Fibroblast of villous mesenchyme (primary cell): ENCODE results near the gene EIF5. TPM values are rescaled to one million over a fixed set of nuclear protein-coding genes. Genes with fewer than 3 reads are reported as not detected.
"Not testable (repeated sequence)": the region's sequence is repeated elsewhere in the genome, so short reads cannot be mapped to it uniquely, and the experiment has no call there.

ENCODE experiments used
- DNase-seq: peaks from one replicate; pipeline ENCODE4 v3.0.0-alpha.2; 2010; ENCODE audit warnings: low read depth
- H3K4me3 ChIP-seq: 2 replicates; pipeline ENCODE4 v1.5.1; 2011; ENCODE audit warnings: low read depth, mild to moderate bottlenecking, low read length
- CTCF ChIP-seq: IDR thresholded peaks from 2 replicates; pipeline ENCODE4 v1.5.1; 2012; ENCODE audit warnings: low read depth, mild to moderate bottlenecking, low read length; ENCODE audit not compliant: insufficient read depth
- total RNA-seq: library from RNA; depleted of rRNA; stranded (reverse); fragments of >200 nt; gene quantifications from 2 replicates; pipeline ENCODE4 v1.2.3, GENCODE V29; 2012

The EIF5 gene
- total RNA-seq, 1 donor = 122 TPM

- TF ChIP-seq CTCF = no peak
- DNase-seq = no peak
- no peak overlapping the region for H3K4me3 ChIP-seq
Observed at GRCh38 chr14:103353362-103353761, 19.3 kb downstream of the EIF5 start.

GRCh38 chr14:103354141-103354540 is 20.1 kb downstream of the EIF5 start:
- no peak for TF ChIP-seq CTCF
- no peak overlapping the region for H3K4me3 ChIP-seq
- no peak for DNase-seq

GRCh38 chr14:103356024-103356682 is 22.1 kb downstream of the EIF5 start:
- H3K4me3 ChIP-seq = no peak overlapping the region
- TF ChIP-seq CTCF = no peak
- peak; percentile 42 for DNase-seq

- H3K4me3 ChIP-seq, DNase-seq: not testable (repeated sequence)
Observed at GRCh38 chr14:103357552-103357951, 23.5 kb downstream of the EIF5 start.

GRCh38 chr14:103360548-103360947 is 26.5 kb downstream of the EIF5 start:
- H3K4me3 ChIP-seq = no peak overlapping the region
- DNase-seq = no peak
- no peak for TF ChIP-seq CTCF

GRCh38 chr14:103361867-103362266 is 27.8 kb downstream of the EIF5 start:
- DNase-seq = peak; percentile 97
- TF ChIP-seq CTCF = no peak

GRCh38 chr14:103362780-103363179 is 28.7 kb downstream of the EIF5 start:
- DNase-seq = peak; percentile 30
- no peak overlapping the region for H3K4me3 ChIP-seq
- no peak for TF ChIP-seq CTCF

More at GRCh38 chr14:103361867-103362266, 27.8 kb downstream of the EIF5 start:
- H3K4me3 ChIP-seq = no peak overlapping the region
